Adrenal gland (tissue), 12 donors: Measurements from ENCODE around the gene ASTN2. TPM values are rescaled to one million over a fixed set of nuclear protein-coding genes. Genes with fewer than 3 reads are reported as not detected.

Experiments
- DNase-seq, 7 donors: peaks; one replicate each; pipeline ENCODE4 v3.0.0-alpha.2; 2019 to 2020
- H3K27ac ChIP-seq, 5 donors: fragments of 200-600 bp; sonication (generic) in 4 of 5; 1 replicate in 3 of 5; 2 replicates in 2 of 5; pipeline versions ENCODE4 v1.5.1 to v1.8.0; 2016 to 2020; ENCODE audit warnings: mild to moderate bottlenecking in 1 of 5
- H3K27me3 ChIP-seq: fragments of 200-600 bp; 2 replicates; pipeline ENCODE4 v1.8.0; 2021
- H3K36me3 ChIP-seq, 2 donors: fragments of 200-600 bp; replicated peaks in 1 of 2; 1 replicate in 1 of 2; 2 replicates in 1 of 2; pipeline versions ENCODE4 v1.5.1 to v1.8.0; 2018 to 2022
- H3K4me1 ChIP-seq, 2 donors: fragments of 200-600 bp; replicated peaks in 1 of 2; 1 replicate in 1 of 2; 2 replicates in 1 of 2; pipeline versions ENCODE4 v1.5.1 to v1.8.0; 2018 to 2021
- H3K4me3 ChIP-seq, 4 donors: fragments of 200-600 bp; sonication (generic) in 3 of 4; one replicate each; pipeline ENCODE4 v1.5.1; 2016 to 2018
- H3K9me3 ChIP-seq, 3 donors: fragments of 200-600 bp; sonication (generic) in 1 of 3; replicated peaks in 1 of 3; 1 replicate in 2 of 3; 2 replicates in 1 of 3; pipeline versions ENCODE4 v1.5.1 to v1.8.0; 2016 to 2021
- CTCF ChIP-seq, 6 experiments: fragments of 450-650 bp in 4 of 6; fragments of 200-600 bp in 2 of 6; sonication (generic) in 1 of 6; IDR thresholded peaks; 1 replicate in 5 of 6; 2 replicates in 1 of 6; pipeline versions ENCODE4 v1.5.1 to v1.8.0; 2016 to 2021; ENCODE audit warnings: antibody characterized with exemption in 6 of 6, mild to moderate bottlenecking in 2 of 6, moderate library complexity in 1 of 6
- POLR2A ChIP-seq, 2 donors: fragments of 450-650 bp; IDR thresholded peaks; one replicate each; pipeline ENCODE4 v1.6.1; 2017; ENCODE audit warnings: antibody characterized with exemption in 2 of 2, mild to moderate bottlenecking in 2 of 2, moderate library complexity in 1 of 2
- whole genome bisulfite sequencing, 4 donors: extraction: QIAGEN DNeasy Blood & Tissue Kit in 2 of 4; methylation state at CpG; one replicate each; pipeline versions ENCODE4 v1.1.5 to v1.1.7; 2013 to 2017; 5-methylcytosine and 5-hydroxymethylcytosine counted together
- intact Hi-C, 2 donors: fragments of 100-400 bp; cut with DNase I; formaldehyde crosslinking; loops; one replicate each; pipeline versions ENCODE4 v1.14.1 to v1.15.0; 2022 to 2023
- polyA plus RNA-seq, 3 donors: library from polyadenylated mRNA; stranded (reverse); fragments of 200-250 nt in 2 of 3; fragments of 350-450 nt in 1 of 3; fragmentation: Illumina TruSeq in 1 of 3; extraction: RNeasy Lipid Tissue Mini Kit (QIAGEN cat#74804) in 1 of 3; gene quantifications; one replicate each; pipeline ENCODE4 v1.2.3, GENCODE V29; 2013 to 2014
- total RNA-seq, 9 donors: library from RNA; depleted of rRNA in 4 of 9; stranded (reverse); fragments of >200 nt in 4 of 9; fragments of 120-200 nt in 1 of 9; fragmentation: NEBNext Ultra II Directional in 1 of 9; extraction: Animal tissue kit (Norgen Biotek cat#: 25700) in 1 of 9; gene quantifications; one replicate each; pipeline versions ENCODE4 v1.1.0 to v1.2.4, GENCODE V29; 2013 to 2023
- donor health status: healthy with polysubstance abuse.
- donor health status: Bipolar disorder and iron deficiency.
- donor health status: DM: yes; HTN: yes; CAD: no.
- donor health status: DM: no; HTN: no; CAD: no.
- donor health status: DM: no; HTN: no; CAD: no.
- donor health status: DM: yes; HTN: yes; CAD: no.

The ASTN2 gene
- total and polyA plus RNA-seq, 12 donors: 2.5 to 15.6 (median 6.8) TPM

- DNase-seq: no peak
- TF ChIP-seq POLR2A (IDR thresholded peaks at IDR 0.05) (no peak), CTCF (IDR thresholded peaks at IDR 0.05) (no peak)
- WGBS, 4 donors: 62 to 77% (median 66%) methylated on average over 7 of the region's 7 CpGs
- no peaks in the 10 kb centered on the region for H3K9me3 ChIP-seq
- H3K36me3 ChIP-seq: no peaks in the 10 kb centered on the region
- no peak overlapping the region for H3K4me3 ChIP-seq
- H3K27me3 ChIP-seq: no peaks in the 10 kb centered on the region
- no peaks in the 10 kb centered on the region for H3K4me1 ChIP-seq
- intact Hi-C loops: no loop called here
- H3K27ac ChIP-seq: no peak overlapping the region
Observed at GRCh38 chr9:116717150-116717549, 697.7 kb downstream of the ASTN2 start.

GRCh38 chr9:116716438-116716837 lies 698.4 kb downstream of the ASTN2 start:
- no peak for TF ChIP-seq POLR2A (IDR thresholded peaks at IDR 0.05)
- TF ChIP-seq CTCF (IDR thresholded peaks at IDR 0.05): no peak
- intact Hi-C loops: no loop called here
- H3K36me3 ChIP-seq: no peaks in the 10 kb centered on the region
- DNase-seq: no peak
- H3K27me3 ChIP-seq: no peaks in the 10 kb centered on the region
- no peaks in the 10 kb centered on the region for H3K4me1 ChIP-seq
- H3K27ac ChIP-seq: no peak overlapping the region
- H3K4me3 ChIP-seq: no peak overlapping the region
- no peaks in the 10 kb centered on the region for H3K9me3 ChIP-seq

- H3K4me1 ChIP-seq: no peaks in the 10 kb centered on the region
- no peak overlapping the region for H3K4me3 ChIP-seq
- H3K27ac ChIP-seq: no peak overlapping the region
- no peaks in the 10 kb centered on the region for H3K27me3 ChIP-seq
- TF ChIP-seq CTCF (IDR thresholded peaks at IDR 0.05): no peak
- TF ChIP-seq POLR2A (IDR thresholded peaks at IDR 0.05): no peak
- no peak for DNase-seq
- intact Hi-C loops: no loop called here
- no peaks in the 10 kb centered on the region for H3K9me3 ChIP-seq
- 97 to 100% (median 99%) methylated on average over 1 of the region's 1 CpG for WGBS, 4 donors
- no peaks in the 10 kb centered on the region for H3K36me3 ChIP-seq
Observed at GRCh38 chr9:116715751-116716150, 699.1 kb downstream of the ASTN2 start.

GRCh38 chr9:116713271-116713670 lies 701.6 kb downstream of the ASTN2 start:
- intact Hi-C loops: no loop called here
- WGBS, 4 donors: 73 to 84% (median 79%) methylated on average over 4 of the region's 4 CpGs

More at GRCh38 chr9:116713271-116713670, 701.6 kb downstream of the ASTN2 start:
- H3K36me3 ChIP-seq: no peaks in the 10 kb centered on the region
- H3K4me1 ChIP-seq: no peaks in the 10 kb centered on the region
- no peak overlapping the region for H3K27ac ChIP-seq
- TF ChIP-seq POLR2A (IDR thresholded peaks at IDR 0.05): no peak
- TF ChIP-seq CTCF (IDR thresholded peaks at IDR 0.05): no peak
- no peak overlapping the region for H3K4me3 ChIP-seq
- H3K27me3 ChIP-seq: no peaks in the 10 kb centered on the region
- no peaks in the 10 kb centered on the region for H3K9me3 ChIP-seq
- DNase-seq: peak in 1 of 7 donors; percentile 77
